HepG2 (cell line): ENCODE measurements around the gene SRSF6. TPM values are rescaled to one million over a fixed set of nuclear protein-coding genes. Genes with fewer than 3 reads are reported as not detected.
"Not testable (repeated sequence)": the region's sequence is repeated elsewhere in the genome, so short reads cannot be mapped to it uniquely, and the experiment has no call there.

Experiments
- ATAC-seq: fragments of 200-7000 bp; cut with Tn5 transposase; 3 replicates; pipeline ENCODE4 v1.9.1; 2020; ENCODE audit warnings: mild to moderate bottlenecking, moderate library complexity
- BruUV-seq: library from RNA; stranded (reverse); fragments of 400-500 nt; replicated peaks from 2 replicates; lab custom pipeline; 2021; lab: Mats Ljungman, UMichigan
- CTCF ChIA-PET: fragments of 300-600 bp; formaldehyde crosslinking; extraction: SDS; loops from one replicate; lab custom pipeline; 2021; ENCODE audit warnings: low total read pairs, inconsistent platforms, low intra/inter-chr PET ratio; lab: Yijun Ruan, JAX
- POLR2A ChIA-PET: fragments of 350-600 bp; sonication (Branson Sonifier 250); formaldehyde crosslinking; loops from one replicate; lab custom pipeline; 2020; ENCODE audit warnings: antibody characterized with exemption, inconsistent platforms; lab: Yijun Ruan, JAX
- DNase-seq: peaks from one replicate; pipeline ENCODE4 v3.0.0-alpha.2; 2015; ENCODE audit warnings: low spot score
- FAIRE-seq: peaks from 3 replicates; lab custom pipeline; 2011; peaks lifted over from hg19 to GRCh38; lab: Jason Lieb, UNC
- H2AFZ ChIP-seq: one replicate; pipeline ENCODE4 v1.6.1; 2011; ENCODE audit warnings: low read length, inconsistent platforms
- H3K27ac ChIP-seq: fragments of 300-600 bp; 3 replicates; pipeline ENCODE4 v1.8.0; 2011; ENCODE audit warnings: mixed run types, mild to moderate bottlenecking, mixed read lengths, low read length, inconsistent platforms; ENCODE audit not compliant: insufficient read depth; ENCODE audit errors: extremely low read length
- H3K27me3 ChIP-seq, 2 experiments: fragments of 200-600 bp in 1 of 2; 2 replicates in 1 of 2; 3 replicates in 1 of 2; pipeline versions ENCODE4 v1.6.0 to v1.8.0; 2011; ENCODE audit warnings: low read length in 2 of 2, mild to moderate bottlenecking in 2 of 2, moderate library complexity in 2 of 2, inconsistent platforms in 1 of 2; ENCODE audit not compliant: insufficient read depth in 2 of 2, control insufficient read depth in 1 of 2
- H3K36me3 ChIP-seq, 2 experiments: fragments of 200-600 bp in 1 of 2; replicated peaks in 1 of 2; 2 replicates in 1 of 2; 3 replicates in 1 of 2; pipeline versions ENCODE4 v1.5.1 to v1.8.0; 2011; ENCODE audit warnings: low read length in 2 of 2, inconsistent platforms in 1 of 2; ENCODE audit not compliant: insufficient read depth in 2 of 2, control insufficient read depth in 1 of 2
- H3K4me1 ChIP-seq: 2 replicates; pipeline ENCODE4 v1.5.1; 2012; ENCODE audit warnings: low read length, inconsistent platforms; ENCODE audit not compliant: insufficient read depth
- H3K4me2 ChIP-seq: 2 replicates; pipeline ENCODE4 v1.6.0; 2011; ENCODE audit warnings: low read depth, low read length, inconsistent platforms
- H3K4me3 ChIP-seq, 3 experiments: fragments of 200-600 bp in 1 of 3; sonication (generic), shearing (Covaris generic) in 1 of 3; replicated peaks in 1 of 3; 2 replicates each; pipeline ENCODE4 v1.5.1; 2011 to 2016; ENCODE audit warnings: low read length in 3 of 3, inconsistent platforms in 2 of 3, low read depth in 2 of 3, mild to moderate bottlenecking in 2 of 3, control low read depth in 1 of 3, mixed read lengths in 1 of 3; ENCODE audit not compliant: insufficient read depth in 1 of 3
- H3K79me2 ChIP-seq: one replicate; pipeline ENCODE4 v1.6.1; 2011; ENCODE audit warnings: low read length, inconsistent platforms; ENCODE audit not compliant: insufficient read depth
- H3K9ac ChIP-seq: 2 replicates; pipeline ENCODE4 v1.6.0; 2011; ENCODE audit warnings: mild to moderate bottlenecking, low read depth, low read length, inconsistent platforms; ENCODE audit not compliant: insufficient read depth
- H3K9me3 ChIP-seq: 2 replicates; pipeline ENCODE4 v1.5.1; 2012; ENCODE audit warnings: mild to moderate bottlenecking, low read length
- H4K20me1 ChIP-seq: 2 replicates; pipeline ENCODE4 v1.6.0; 2011; ENCODE audit warnings: inconsistent platforms, mild to moderate bottlenecking, low read length, moderate library complexity; ENCODE audit not compliant: insufficient read depth
- CHD2 ChIP-seq: IDR thresholded peaks from 2 replicates; pipeline ENCODE4 v1.6.1; 2011; ENCODE audit warnings: low read depth, low read length, improper control_type of control experiment
- E2F2 ChIP-seq: sonication (generic); formaldehyde crosslinking; IDR thresholded peaks from 2 replicates; pipeline ENCODE4 v1.4.0; 2020; ENCODE audit warnings: missing genetic modification reagents, borderline replicate concordance
- GABPB1 ChIP-seq: IDR thresholded peaks from 2 replicates; pipeline ENCODE4 v1.6.1; 2016; ENCODE audit warnings: mild to moderate bottlenecking, missing genetic modification reagents, moderate library complexity, missing compliant biosample characterization
- HNRNPK ChIP-seq: fragments of 200-400 bp; formaldehyde crosslinking; IDR thresholded peaks from 2 replicates; pipeline ENCODE4 v1.6.1; 2018; ENCODE audit warnings: low read length, low read depth, moderate library complexity, mild to moderate bottlenecking; ENCODE audit not compliant: poor library complexity, severe bottlenecking
- KAT7 ChIP-seq: IDR thresholded peaks from 2 replicates; pipeline ENCODE4 v1.6.1; 2018; ENCODE audit warnings: borderline replicate concordance, missing compliant biosample characterization
- PCBP1 ChIP-seq: fragments of 200-400 bp; formaldehyde crosslinking; IDR thresholded peaks from 2 replicates; pipeline ENCODE4 v1.6.1; 2017; ENCODE audit warnings: mild to moderate bottlenecking, low read depth, low read length, borderline replicate concordance
- ZNF142 ChIP-seq: sonication (generic); formaldehyde crosslinking; IDR thresholded peaks from 2 replicates; pipeline ENCODE4 v1.4.0; 2020; ENCODE audit warnings: missing genetic modification reagents
- ZNF775 ChIP-seq: sonication (generic); formaldehyde crosslinking; IDR thresholded peaks from 2 replicates; pipeline ENCODE4 v1.4.0; 2020; ENCODE audit warnings: missing genetic modification reagents, mild to moderate bottlenecking, moderate library complexity, borderline replicate concordance
- ZSCAN29 ChIP-seq: sonication (generic); formaldehyde crosslinking; conservative IDR thresholded peaks from 2 replicates; pipeline ENCODE4 v1.4.0; 2020; ENCODE audit warnings: mild to moderate bottlenecking, missing genetic modification reagents
- WGBS: methylation state at CpG from one replicate; pipeline ENCODE4 v1.1.6; 2017; ENCODE audit warnings: low lambda C conversion rate; 5-methylcytosine and 5-hydroxymethylcytosine counted together
- in situ Hi-C: cut with HindIII; loops from 2 replicates; pipeline ENCODE4 v1.10.0; 2017; ENCODE audit warnings: low pct_unique_long_range_greater_than_20kb; ENCODE audit not compliant: extremely low pct_ligation_motif_present
- intact Hi-C: fragments of 100-400 bp; cut with micrococcal nuclease; formaldehyde crosslinking; loops from one replicate; pipeline ENCODE4 v1.10.0; 2022; ENCODE audit not compliant: unreplicated experiment
- polyA plus RNA-seq, 8 experiments: library from polyadenylated mRNA; depleted of rRNA in 3 of 8; stranded (reverse) in 7 of 8; unstranded in 1 of 8; fragments of >200 nt; fragmentation: Illumina TruSeq in 4 of 8; extraction: Trizol in 4 of 8; gene quantifications; 2 replicates each; pipeline versions ENCODE4 v1.2.1 to v1.2.3, GENCODE V29; 2011 to 2016; ENCODE audit warnings: low read depth in 4 of 8, missing spikeins in 1 of 8, mixed read lengths in 1 of 8; ENCODE audit not compliant: insufficient read depth in 1 of 8
- total RNA-seq, 5 experiments: library from RNA; depleted of rRNA; stranded (reverse); fragments of >200 nt; fragmentation: Illumina TruSeq; extraction: Trizol; gene quantifications; 2 replicates each; pipeline ENCODE4 v1.2.3, GENCODE V29; 2016; ENCODE audit warnings: low read depth in 1 of 5

The SRSF6 gene
- total and polyA plus RNA-seq, 2 of the 13 experiments (the other 11 are each of a cell fraction or from before 2014, with no cell fraction given), result 156 to 194 TPM

- not testable (repeated sequence) for H3K9me3 ChIP-seq
Measured at GRCh38 chr20:43448431-43448747, 9.3 kb upstream of the SRSF6 start.

More at GRCh38 chr20:43448431-43448747, 9.3 kb upstream of the SRSF6 start:
- ChIA-PET POLR2A (interaction anchor here (1.0 to 1.5 kb wide), 3 partner anchors 9 to 110 kb away, joined by 3 to 15 read pairs (median 13); partner anchors contain the start of genes SGK2 and SRSF6), CTCF (interaction anchor here (1.2 to 3.4 kb wide), 4 partner anchors 88 to 632 kb away, joined by 3 to 55 read pairs (median 11); no protein-coding TSS in a partner anchor)
- peak; percentile 69 for TF ChIP-seq CHD2
- 0 out of 2 replicates have a peak, but pooled peaks have one; percentile 14 for TF ChIP-seq E2F2 (CRISPR knock-in tag)
- TF ChIP-seq ZNF142 (CRISPR knock-in tag), result 0 out of 2 replicates have a peak, but pooled peaks have one; percentile 3
- 0 out of 2 replicates have a peak, but pooled peaks have one; percentile 49 for TF ChIP-seq ZNF775 (CRISPR knock-in tag)
- 0 out of 2 replicates have a peak, but pooled peaks have one; percentile 8 for TF ChIP-seq ZSCAN29 (CRISPR knock-in tag)
- 0 out of 2 replicates have a peak, but pooled peaks have one; percentile 75 for TF ChIP-seq PCBP1
- TF ChIP-seq KAT7 (CRISPR knock-in tag), result 0 out of 2 replicates have a peak, but pooled peaks have one; percentile 44
- peak; percentile 95 for TF ChIP-seq HNRNPK
- TF ChIP-seq GABPB1, result 0 out of 2 replicates have a peak, but pooled peaks have one; percentile 4
- not testable (repeated sequence) for BruUV-seq, H3K27ac ChIP-seq, DNase-seq, H3K27me3 ChIP-seq, H3K79me2 ChIP-seq, H4K20me1 ChIP-seq, FAIRE-seq, ATAC-seq, H3K36me3 ChIP-seq
- peak overlapping the region; percentile 31; the same call in 1 of the 2 replicates for H3K9ac ChIP-seq
- peak overlapping the region; percentile 39 for H2AFZ ChIP-seq
- H3K4me2 ChIP-seq, result peak overlapping the region; percentile 64
- in situ Hi-C loops, result loop anchor here (5.0 kb wide), 2 partner anchors 244 to 634 kb away; no protein-coding TSS in a partner anchor
- intact Hi-C loops, result loop anchor here (2.0 to 5.0 kb wide), 2 partner anchors 299 to 392 kb away; no protein-coding TSS in a partner anchor
- H3K4me1 ChIP-seq, result peaks cover 63% of the 10 kb centered on the region
- WGBS, result 0% methylated on average over 4 of the region's 4 CpGs
- H3K4me3 ChIP-seq, result peak overlapping the region; percentile 7 to 49 (median 8); a peak in 3 of 6 replicates
